HUDEP-2 (cell line): ENCODE results near the gene ANKRD55.
"Not testable (repeated sequence)": the region's sequence is repeated elsewhere in the genome, so short reads cannot be mapped to it uniquely, and the experiment has no call there.

Source experiments
- DNase-seq, 76 experiments: peaks; one replicate each; lab custom pipeline; 2025; ENCODE audit not compliant: unreplicated experiment in 76 of 76; lab: John Stamatoyannopoulos, UW

Gene ANKRD55

DNA sequence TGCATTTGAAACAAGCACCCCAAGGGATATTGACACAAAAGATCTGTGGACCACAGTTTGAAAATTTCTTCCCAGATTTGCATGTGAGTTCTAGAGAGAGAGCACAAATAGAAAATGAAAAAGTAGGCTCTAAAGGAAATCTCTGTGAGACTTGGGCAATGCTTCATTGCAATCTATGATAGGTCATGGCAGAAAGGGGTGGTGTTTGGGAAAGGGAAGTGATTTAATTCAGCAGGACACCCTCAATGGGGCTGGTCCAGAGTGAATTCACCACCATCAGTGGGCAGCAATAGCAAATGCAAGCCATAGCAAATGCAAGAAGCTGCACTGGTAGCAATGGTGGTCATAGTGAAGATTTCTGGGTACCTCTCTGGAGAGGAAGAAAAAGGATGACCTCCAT, 58.1 kb downstream of the ANKRD55 start:
- no peak for DNase-seq

DNA sequence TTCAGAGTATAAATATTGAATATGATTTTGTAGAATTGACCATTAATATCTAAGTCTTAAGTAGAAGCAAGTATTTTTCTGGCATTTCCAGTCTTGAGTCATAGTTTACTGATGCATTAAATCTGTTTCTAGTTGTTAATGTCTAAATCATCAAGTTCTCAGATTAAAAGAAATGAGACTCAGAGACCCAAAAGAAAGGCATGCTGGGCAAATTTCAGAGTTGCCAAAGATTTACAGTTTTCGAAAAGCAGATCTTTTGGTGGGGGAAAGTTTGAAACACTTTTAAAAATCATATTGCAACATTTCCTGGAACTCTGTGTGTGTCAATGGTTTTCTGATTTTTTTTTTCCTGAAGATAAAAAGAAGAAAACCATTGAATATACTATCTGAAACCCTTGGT, 60.9 kb downstream of the ANKRD55 start:
- DNase-seq, result no peak

DNA sequence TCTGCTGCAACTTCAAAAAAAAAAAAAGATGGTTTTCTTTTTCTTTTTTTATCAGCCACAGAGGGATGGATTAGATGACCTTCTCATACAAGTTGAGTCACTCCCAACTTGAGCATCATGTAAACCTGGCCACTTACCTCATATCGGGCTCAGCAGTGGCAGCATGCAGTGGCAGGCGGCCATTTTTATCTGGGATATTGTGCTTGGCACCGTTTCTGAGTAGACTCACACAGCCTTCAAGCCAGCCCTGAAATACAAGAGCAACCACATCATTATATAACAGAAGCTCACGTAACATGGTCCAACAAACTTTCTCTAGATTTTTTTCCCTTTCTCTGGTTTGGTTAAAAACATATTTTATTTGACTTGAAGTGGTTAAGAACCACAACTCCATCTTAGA, 62.6 kb downstream of the ANKRD55 start:
- no peak for DNase-seq

DNA sequence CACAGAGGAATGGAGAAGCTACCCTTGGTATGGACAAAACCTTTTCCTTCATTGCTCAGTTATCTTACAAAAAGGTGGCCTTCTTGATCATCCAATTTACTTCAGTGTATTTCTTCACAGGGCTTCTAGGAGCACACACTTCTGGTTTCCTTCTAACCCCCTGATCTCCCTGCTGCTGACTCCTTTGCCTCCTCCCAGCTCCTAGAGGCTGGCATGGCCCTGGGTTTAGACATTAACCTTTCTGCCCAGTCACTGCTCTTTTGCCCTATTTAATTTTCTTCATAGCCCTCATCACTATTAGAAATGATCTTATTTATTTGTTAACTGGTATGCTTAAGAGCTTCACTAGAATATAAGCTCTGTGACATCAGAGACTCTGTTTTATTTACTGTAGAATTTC, 63.2 kb downstream of the ANKRD55 start:
- DNase-seq, result no peak

DNA sequence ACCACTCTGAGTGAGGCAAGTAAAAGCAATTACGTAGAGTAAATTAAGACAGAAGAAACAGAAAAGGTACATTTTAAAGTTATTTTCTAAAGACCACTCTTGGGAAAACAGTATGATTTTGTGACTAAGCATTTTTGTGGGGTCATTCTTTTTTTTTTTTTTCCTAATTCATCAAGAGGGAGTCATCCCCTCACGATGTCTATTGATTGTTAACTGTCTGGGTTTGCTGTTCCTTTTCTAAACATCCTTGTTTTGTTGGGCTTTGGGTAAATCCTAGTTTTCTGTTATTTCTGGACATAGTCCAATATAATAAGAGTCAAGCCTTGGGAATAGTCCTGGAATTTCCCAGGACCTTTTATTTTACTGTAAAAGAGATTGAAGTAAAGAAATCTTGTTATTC, 63.8 kb downstream of the ANKRD55 start:
- DNase-seq, result no peak

DNA sequence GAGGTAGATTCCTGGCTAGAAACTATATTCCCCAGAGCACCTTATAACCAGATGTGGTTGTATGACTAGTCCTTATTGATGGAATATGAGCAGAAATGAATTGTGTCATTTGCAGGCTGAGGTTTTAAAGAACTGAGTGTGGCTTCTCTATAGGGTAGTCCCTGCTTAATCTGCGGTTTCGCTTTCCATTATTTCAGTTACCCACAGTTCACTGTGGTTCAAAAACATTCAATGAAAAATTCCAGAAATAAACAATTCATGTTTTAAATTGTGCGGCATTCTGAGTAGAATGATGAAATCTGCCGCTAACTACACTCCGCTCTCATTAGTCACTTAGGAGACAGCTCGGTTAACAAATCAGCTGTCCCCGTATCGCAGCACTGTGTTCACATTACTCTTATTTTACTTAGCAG, 65.1 kb downstream of the ANKRD55 start:
- DNase-seq, result no peak

DNA sequence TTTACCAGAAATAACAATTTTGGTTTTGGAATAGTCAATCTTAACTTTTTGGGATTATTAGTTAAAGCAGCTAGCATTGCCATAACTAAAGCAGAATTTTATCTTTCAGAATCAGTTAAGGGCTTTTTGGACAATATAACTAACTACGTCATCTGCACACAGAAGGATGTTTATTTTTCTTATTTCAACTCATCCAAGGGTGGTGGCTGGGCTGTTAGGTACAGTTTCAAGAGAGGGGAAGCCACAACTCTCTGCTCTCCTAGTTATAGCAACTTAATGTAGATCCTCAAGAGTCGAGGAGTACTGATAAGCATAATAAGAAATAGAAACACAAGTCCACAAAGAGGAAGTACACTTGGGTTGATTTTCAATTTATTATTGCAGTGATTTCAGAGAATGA, 65.6 kb downstream of the ANKRD55 start:
- DNase-seq, result no peak

DNA sequence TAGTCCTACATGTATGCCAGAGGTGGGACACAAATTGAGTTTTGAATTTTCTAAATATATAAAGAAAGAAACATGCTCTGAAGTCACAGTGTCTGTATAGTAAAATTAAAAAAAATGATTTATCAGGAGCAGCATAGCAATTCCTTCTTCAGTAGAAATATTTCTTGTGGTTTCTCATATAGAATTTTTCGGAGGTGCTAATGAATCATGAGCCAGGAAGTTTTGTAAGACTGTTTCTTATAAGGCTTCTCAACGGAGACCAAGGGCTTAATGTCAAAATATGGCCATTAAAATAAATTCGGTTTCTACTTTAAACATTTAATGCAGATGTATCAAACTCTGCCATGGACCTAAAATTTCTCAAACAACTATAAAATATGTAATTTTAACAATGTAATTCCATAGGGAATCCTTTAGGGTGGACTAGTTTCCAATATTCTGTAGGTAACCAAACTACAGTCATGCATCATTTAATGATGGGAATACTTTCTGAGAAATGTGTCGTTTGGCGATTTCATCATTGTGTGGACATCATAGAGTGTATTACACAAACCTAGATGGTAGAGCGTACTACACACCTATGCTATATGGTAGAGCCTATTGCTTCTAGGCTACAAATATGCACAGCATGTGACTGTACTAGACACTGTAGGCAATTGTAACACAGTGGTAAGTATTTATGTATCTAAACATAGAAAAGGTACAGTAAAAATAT, 66.3 kb downstream of the ANKRD55 start:
- DNase-seq, result no peak

DNA sequence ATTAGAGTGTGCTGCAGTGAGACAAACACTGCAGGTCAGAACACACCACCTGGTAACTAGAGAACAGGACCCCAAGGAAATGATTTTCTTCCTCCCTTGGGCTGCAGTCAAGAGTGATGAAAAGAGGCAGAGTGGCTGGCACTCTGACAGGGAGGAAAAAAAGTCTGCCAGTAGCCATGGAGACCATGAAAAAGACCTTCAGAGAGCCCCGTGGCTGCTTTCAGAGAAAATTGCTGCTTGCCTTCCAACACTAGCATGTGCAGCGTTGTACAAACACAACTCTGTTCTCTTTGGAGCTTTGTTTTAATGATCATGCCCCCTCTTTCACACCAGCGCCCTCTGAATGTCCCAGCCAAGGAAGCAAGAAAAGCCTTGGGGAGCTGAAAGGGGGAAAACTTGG, 68.8 kb downstream of the ANKRD55 start:
- no peak for DNase-seq

DNA sequence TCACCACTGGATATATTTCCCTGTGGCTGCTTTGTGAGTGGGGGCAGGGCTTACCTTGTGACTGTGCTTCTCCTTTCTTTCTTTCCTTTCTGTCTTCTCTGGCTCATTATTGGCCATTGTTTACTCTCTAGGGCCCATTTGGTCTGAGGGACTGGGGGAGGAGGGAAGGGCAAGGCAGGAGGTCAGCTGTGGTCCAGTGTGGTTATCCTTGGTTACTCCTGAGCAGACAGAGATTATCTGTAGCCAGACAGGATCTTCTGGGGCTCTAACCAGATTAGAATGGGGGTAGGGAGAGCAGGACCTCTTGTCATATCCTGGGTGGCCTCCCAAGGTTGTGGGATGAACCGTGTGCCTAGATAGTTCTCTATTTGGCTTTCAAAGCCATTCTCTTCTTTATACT, 71.2 kb downstream of the ANKRD55 start:
- no peak for DNase-seq

DNA sequence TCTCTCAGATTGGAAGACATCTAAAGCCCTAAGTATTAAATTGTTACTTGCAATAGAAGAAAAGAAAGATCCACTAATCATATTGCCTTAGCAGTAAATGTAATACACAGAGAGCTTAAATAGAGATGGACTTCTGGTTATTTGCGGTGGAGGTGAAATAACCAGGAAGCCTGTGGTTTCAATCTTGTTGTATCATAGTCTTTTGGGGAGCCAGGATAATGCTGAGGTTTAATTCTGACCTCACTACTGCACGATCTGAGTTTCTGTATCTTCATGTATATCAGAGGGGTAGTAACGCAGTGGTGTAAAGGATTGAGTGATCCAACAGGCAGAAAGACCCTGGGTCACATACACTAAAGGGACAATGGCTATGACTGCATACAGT, 71.7 kb downstream of the ANKRD55 start:
- DNase-seq, result no peak

DNA sequence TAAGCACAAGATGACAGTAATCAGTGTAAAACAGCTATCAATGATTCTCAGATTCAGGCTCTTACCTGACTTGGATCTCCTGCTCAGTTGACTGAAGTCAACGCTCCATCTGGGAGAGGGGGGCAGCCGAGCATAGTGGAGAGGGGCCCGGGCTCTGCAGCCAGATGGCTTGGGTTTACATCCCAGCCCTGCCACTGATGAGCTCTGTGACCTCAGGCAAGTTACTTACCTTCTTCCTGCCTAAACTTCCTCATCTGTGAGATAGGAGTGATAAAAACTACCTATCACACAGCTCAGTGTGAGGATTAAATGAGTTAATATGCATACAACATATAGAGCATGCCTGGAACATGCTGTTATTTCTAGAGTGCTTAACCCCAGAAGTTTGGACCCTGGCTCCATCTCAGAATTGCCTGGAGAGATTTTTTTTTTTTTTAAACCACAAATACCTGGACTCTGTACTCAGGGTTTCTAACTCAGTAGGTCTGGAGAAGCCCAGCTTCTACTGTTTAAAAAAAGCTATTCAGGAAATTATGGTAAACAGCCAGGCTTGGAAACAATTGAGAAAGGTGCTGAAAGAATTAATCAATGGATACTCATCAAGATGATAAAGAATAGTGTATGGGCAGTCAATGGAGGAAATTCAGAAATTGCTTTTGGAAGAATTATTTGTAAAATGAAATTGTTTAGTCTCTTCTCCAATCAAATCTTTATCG, 72.2 kb downstream of the ANKRD55 start:
- no peak for DNase-seq

DNA sequence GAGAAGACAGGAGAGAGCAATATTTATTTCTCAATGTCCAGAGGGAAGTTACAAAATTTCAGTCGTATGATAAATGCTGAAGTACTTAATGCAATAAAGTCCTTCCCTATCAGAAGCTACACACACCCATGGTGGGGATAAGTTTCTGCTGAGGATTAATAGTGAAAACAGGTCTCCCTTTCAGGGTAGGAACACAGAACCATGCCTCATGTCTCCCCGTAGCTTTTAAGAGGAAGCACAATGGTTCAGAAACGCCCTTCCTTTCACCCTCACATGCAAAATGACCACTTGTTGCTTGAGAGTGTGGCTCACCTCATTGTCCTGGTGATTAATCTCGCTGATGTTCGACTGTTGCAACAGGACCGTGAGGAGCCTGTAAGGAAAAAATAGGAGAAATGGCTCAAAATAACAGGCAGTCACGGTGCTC, 73.6 kb downstream of the ANKRD55 start:
- DNase-seq, result no peak

DNA sequence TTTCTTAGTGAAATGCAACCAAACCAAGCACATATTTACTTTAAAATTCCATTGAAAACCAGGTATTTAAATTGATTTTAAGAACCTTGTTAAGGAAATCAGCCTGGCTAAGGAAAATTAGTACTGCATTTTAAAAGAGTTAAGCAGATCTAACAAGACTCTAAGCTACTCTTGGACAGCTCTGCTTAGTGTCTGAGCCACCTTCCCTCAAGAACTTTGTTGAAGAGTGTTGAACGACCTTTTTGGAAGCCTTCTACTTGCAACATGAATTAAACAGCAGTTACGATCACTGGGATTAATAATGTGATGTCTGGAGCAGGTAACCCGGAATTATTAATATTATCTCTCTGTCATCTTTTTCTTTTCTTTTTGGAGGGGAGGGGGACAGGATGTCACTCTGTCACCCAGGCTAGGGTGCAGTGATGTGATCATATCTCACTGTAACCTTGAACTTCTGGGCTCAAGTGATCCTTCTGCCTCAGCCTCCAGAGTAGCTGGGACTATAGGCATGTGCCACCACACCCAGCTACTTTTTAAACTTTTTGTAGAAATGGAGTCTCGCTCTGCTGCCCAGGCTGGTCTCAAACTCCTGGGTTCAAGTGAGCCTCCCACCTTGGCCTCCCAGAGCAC, 74.7 kb downstream of the ANKRD55 start:
- no peak for DNase-seq

DNA sequence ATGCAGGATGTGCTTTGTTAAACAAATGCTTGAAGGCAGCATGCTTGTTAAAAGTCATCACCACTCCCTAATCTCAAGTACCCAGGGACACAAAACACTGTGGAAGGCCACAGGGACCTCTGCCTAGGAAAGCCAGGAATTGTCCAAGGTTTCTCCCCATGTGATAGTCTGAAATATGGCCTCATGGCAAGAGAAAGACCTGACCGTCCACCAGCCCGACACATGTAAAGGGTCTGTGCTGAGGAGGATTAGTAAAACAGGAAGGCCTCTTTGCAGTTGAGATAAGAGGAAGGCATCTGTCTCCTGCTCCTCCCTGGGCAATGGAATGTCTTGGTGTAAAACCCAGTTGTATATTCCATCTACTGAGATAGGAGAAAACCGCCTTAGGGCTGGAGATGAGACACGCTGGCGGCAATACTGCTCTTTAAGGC, 75.9 kb downstream of the ANKRD55 start:
- not testable (repeated sequence) for DNase-seq

DNA sequence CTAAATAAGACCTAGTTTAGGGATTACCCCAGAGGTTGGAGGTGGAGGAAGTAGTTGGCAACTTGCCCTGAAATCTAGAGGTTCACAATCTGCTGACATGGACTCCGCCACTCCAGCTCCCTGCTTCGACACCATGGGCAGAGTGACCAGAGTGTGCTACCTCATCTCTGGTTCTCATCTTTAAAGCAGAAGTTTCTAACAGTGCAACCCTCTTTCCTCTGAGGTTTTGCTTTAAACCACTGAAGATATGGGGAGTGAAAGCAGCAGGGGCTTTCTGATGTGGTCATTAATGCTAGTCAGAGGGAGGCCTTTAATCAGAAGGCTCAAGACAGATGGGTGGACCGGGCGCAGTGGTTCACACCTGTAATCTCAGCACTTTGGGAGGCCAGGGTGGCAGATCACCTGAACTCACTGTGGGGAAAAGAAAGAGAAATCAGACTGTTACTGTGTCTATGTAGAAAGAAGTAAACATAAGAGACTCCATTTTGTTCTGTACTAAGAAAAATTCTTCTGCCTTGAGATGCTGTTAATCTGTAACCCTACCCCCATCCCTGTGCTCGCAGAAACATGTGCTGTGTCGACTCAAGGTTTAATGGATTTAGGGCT, 76.4 kb downstream of the ANKRD55 start:
- not testable (repeated sequence) for DNase-seq

DNA sequence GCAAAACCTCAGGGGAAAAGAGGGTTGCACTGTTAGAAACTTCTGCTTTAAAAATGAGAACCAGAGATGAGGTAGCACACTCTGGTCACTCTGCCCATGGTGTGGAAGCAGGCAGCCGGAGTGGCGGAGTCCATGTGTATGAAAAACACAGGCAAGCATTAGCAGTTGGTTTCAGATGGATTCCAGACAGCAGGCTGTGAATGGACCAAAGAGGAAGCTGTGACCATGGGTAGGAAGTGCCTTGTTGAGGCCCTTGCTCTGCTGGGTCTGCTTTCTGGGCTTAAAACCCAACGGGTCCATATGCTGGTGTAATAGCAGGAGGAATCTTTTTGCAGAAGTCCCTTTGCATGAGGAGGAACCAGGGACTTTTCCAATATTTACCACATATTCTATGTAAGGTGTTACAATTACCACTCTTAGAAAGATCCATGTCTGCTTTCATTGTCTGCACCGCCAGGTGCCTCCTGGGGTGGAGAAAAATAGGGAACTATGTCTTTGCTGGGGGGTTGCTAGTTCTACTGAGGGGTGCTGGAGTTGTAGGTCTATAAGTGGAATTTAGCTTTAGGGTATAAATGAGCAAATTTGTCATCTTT, 77.0 kb downstream of the ANKRD55 start:
- no peak for DNase-seq

DNA sequence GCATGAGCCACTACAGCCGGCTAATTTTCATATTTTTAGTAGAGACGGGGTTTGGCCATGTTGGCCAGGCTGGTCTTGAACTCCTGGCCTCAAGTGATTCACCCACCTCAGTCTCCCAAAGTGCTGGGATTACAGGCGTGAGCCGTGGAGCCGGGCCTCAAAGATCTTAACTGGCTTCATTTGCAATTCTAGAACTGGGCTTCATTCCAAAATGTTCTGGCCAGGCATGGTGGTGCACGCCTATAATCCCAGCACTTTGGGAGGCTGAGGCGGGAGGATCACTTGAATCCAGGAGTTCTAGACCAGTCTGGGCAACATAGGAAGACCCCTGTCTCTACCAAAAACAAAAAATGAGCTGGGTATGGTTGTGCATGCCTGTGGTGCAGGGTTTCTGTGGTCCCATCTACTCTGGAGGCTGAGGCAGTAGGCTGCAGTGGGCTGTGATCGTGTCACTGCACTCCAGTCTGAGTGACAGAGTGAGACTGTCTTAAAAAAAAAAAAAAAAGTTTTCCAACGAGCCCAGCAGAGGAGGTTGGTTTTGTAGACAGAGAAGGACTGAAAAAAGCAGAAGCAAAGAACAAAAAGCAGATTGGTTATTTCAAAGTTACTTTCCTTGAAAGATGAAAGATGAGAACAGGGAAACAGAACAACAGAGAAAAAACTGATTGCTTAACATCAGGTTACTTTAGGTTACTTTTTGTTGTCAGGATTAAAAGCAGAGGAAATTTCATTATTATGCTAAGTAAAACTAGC, 78.2 kb downstream of the ANKRD55 start:
- DNase-seq, result no peak

DNA sequence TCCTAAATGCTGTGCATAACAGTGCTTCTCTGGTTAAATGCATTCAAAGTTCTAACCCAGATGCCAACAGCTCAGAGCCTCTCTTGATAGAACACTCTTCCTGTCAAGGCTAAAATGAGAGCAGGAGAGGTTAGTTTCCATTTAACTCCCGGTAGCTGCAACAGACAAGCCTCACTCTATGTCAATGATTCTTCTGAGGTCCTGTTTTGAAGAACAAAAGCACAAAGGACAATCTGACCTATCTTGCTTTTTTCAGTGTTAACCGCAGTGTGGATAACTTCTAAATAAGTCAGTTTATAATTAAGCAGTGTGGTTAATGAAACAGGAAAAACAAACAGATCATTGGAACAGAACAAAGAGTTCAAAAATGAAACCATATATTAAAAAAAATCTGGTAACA, 80.7 kb downstream of the ANKRD55 start:
- DNase-seq, result no peak

DNA sequence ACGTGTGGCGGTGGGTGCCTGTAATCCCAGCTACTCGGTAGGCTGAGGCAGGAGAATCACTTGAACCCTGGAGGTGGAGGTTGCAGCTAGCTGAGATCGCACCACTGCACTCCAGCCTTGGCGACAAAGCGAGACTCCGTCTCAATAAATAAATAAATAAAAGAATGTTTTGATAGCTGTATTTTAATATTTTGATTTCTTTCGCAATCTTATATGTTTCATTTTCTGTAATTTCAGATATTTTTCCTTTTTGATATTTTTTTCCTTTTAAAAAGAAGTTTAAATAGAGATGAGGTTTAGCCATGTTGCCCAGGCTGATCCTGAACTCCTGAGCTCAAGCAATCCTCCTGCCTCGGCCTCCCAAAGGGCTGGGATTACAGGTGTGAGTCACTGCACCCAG, 82.4 kb downstream of the ANKRD55 start:
- DNase-seq, result not testable (repeated sequence)
